ENCODE results near the gene MMP23B.

DNA sequence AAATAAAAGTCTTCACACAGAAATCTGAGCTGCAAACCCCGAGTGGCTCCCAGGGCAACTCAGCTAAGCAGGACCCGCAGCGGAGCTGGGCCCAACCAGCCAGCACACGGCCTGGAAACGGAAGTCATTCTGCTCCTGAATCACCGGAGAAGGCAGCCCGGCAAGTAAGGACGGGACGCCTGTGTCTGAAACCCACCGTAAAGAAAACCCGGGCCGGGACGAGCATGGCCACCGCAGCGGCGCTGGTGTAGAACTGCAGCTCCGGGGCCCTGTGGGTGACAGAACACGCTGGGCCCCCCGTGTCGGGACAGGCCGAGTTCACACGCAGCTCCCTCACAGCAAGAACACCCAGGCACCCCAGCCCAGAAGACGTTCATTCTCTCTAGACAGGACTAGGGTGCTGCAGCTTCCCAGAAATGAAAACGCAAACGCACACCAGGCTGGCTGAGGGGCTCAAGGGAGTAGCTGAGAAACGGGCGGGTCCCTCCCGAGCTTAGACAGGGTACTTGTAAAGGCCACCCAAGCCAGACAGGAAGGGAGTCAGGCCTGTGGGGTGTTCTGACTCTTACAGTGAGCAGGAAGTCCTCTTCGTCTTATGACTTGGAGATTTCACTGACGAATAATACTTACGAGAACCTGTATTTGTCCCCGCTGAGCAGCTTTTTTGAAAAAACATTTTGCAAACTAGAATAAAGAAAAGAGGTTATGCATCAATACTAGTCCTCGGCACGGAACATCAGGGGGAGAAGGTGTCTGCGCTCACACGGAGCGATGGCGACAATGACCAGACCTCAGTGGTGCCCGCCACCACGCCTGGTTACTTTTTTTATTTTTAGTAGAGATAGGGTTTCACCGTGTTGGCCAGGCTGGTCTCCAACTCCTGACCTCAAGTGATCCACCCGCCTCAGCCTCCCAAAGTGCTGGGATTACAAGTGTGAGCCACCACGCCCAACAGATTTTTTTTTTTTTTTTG lies 37.8 kb downstream of the MMP23B start:
- TF ChIP-seq POLR2A (IDR thresholded peaks at IDR 0.05; ENCODE audit: low read depth, low read length) (no peak), TAF1 (IDR thresholded peaks at IDR 0.05; ENCODE audit: borderline replicate concordance, low read depth, low read length) (no peak)
